Measurements from ENCODE around the gene BST2.
"Not testable (repeated sequence)": the region's sequence is repeated elsewhere in the genome, so short reads cannot be mapped to it uniquely, and the experiment has no call there.

BST2 gene

GRCh38 chr19:17389957-17390664 is 15.3 kb downstream of the BST2 start:
- no peak for DNase-seq (ENCODE audit: low read depth)

- DNase-seq (ENCODE audit: low read depth): no peak
Measured at GRCh38 chr19:17389288-17389687, 16.1 kb downstream of the BST2 start.

GRCh38 chr19:17385878-17386611 is 19.4 kb downstream of the BST2 start:
- DNase-seq (ENCODE audit: low read depth): peak; percentile 18

- no peak for DNase-seq (ENCODE audit: low read depth)
Measured at GRCh38 chr19:17380426-17381138, 24.8 kb downstream of the BST2 start.

GRCh38 chr19:17379221-17379631 is 26.2 kb downstream of the BST2 start:
- no peak for DNase-seq (ENCODE audit: low read depth)

GRCh38 chr19:17378271-17378670 is 27.2 kb downstream of the BST2 start:
- no peak for DNase-seq (ENCODE audit: low read depth)

- no peak for DNase-seq (ENCODE audit: low read depth)
Measured at GRCh38 chr19:17376935-17377600, 28.4 kb downstream of the BST2 start, which contains the start of gene PLVAP. Gene PLVAP (minus strand): TSS chr19:17377342. CDS start chr19:17377288, 54 bp downstream.

- DNase-seq (ENCODE audit: low read depth): peak; percentile 65
Measured at GRCh38 chr19:17370026-17370587, 35.3 kb downstream of the BST2 start.

- DNase-seq (ENCODE audit: low read depth): no peak
Measured at GRCh38 chr19:17365361-17365760, 40.1 kb downstream of the BST2 start.

- not testable (repeated sequence) for DNase-seq (ENCODE audit: low read depth)
Measured at GRCh38 chr19:17363852-17364605, 41.4 kb downstream of the BST2 start.

- DNase-seq (ENCODE audit: low read depth): no peak
Measured at GRCh38 chr19:17359905-17360800, 45.3 kb downstream of the BST2 start.

- peak; percentile 51 for DNase-seq (ENCODE audit: low read depth)
Measured at GRCh38 chr19:17358395-17358794, 47.0 kb downstream of the BST2 start.

- no peak for DNase-seq (ENCODE audit: low read depth)
Measured at GRCh38 chr19:17357724-17358123, 47.7 kb downstream of the BST2 start.

- no peak for DNase-seq (ENCODE audit: low read depth)
Measured at GRCh38 chr19:17357078-17357666, 48.3 kb downstream of the BST2 start.

- no peak for DNase-seq (ENCODE audit: low read depth)
Measured at GRCh38 chr19:17353386-17353785, 52.0 kb downstream of the BST2 start.
